Measurements from ENCODE around the gene AOAH.

The AOAH gene

GRCh38 chr7:36522453-36523007 lies 201.8 kb downstream of the AOAH start:
- Histone ChIP-seq H3K4me3 (ENCODE audit: low read depth, low read length) (no peak overlapping the region), H3K27ac (no peak overlapping the region), H3K27me3 (replicated peaks) (no peaks in the 10 kb centered on the region), H3K36me3 (replicated peaks) (no peaks in the 10 kb centered on the region)
- no peak for DNase-seq
- in situ Hi-C loops (cut with HindIII; ENCODE audit: low pct_ligation_motif_present, low sequenced_read_pairs), result no loop called here
- TF ChIP-seq CTCF (IDR thresholded peaks at IDR 0.05; ENCODE audit: low read depth, low read length, missing control alignments), result no peak

- H3K36me3 ChIP-seq (replicated peaks), result no peaks in the 10 kb centered on the region
- no peak overlapping the region for H3K4me3 ChIP-seq (ENCODE audit: low read depth, low read length)
- H3K27ac ChIP-seq, result no peak overlapping the region
- in situ Hi-C loops (cut with HindIII; ENCODE audit: low pct_ligation_motif_present, low sequenced_read_pairs), result no loop called here
- no peaks in the 10 kb centered on the region for H3K27me3 ChIP-seq (replicated peaks)
- DNase-seq, result no peak
- no peak for TF ChIP-seq CTCF (IDR thresholded peaks at IDR 0.05; ENCODE audit: low read depth, low read length, missing control alignments)
Observed at GRCh38 chr7:36521911-36522310, 202.4 kb downstream of the AOAH start.

- DNase-seq, result no peak
- Histone ChIP-seq H3K36me3 (replicated peaks) (no peaks in the 10 kb centered on the region), H3K27me3 (replicated peaks) (no peaks in the 10 kb centered on the region), H3K4me3 (ENCODE audit: low read depth, low read length) (no peak overlapping the region), H3K27ac (no peak overlapping the region)
- no peak for TF ChIP-seq CTCF (IDR thresholded peaks at IDR 0.05; ENCODE audit: low read depth, low read length, missing control alignments)
- in situ Hi-C loops (cut with HindIII; ENCODE audit: low pct_ligation_motif_present, low sequenced_read_pairs), result no loop called here
Observed at GRCh38 chr7:36521133-36521532, 203.2 kb downstream of the AOAH start.

- H3K4me3 ChIP-seq (ENCODE audit: low read depth, low read length), result no peak overlapping the region
- TF ChIP-seq CTCF (IDR thresholded peaks at IDR 0.05; ENCODE audit: low read depth, low read length, missing control alignments), result no peak
- in situ Hi-C loops (cut with HindIII; ENCODE audit: low pct_ligation_motif_present, low sequenced_read_pairs), result no loop called here
- no peaks in the 10 kb centered on the region for H3K36me3 ChIP-seq (replicated peaks)
- no peak overlapping the region for H3K27ac ChIP-seq
- DNase-seq, result no peak
- no peaks in the 10 kb centered on the region for H3K27me3 ChIP-seq (replicated peaks)
Observed at GRCh38 chr7:36515847-36516246, 208.4 kb downstream of the AOAH start.

- DNase-seq, result no peak
- Histone ChIP-seq H3K36me3 (replicated peaks) (no peaks in the 10 kb centered on the region), H3K27me3 (replicated peaks) (no peaks in the 10 kb centered on the region), H3K4me3 (ENCODE audit: low read depth, low read length) (no peak overlapping the region), H3K27ac (no peak overlapping the region)
- in situ Hi-C loops (cut with HindIII; ENCODE audit: low pct_ligation_motif_present, low sequenced_read_pairs), result no loop called here
- no peak for TF ChIP-seq CTCF (IDR thresholded peaks at IDR 0.05; ENCODE audit: low read depth, low read length, missing control alignments)
Observed at GRCh38 chr7:36514289-36515243, 209.7 kb downstream of the AOAH start.

Measured in brain microvascular endothelial cell (primary cell).